Activated CD4-positive, alpha-beta T cell treated with anti-CD3 and anti-CD28 coated beads for 4 hours (primary cell): ENCODE results near the gene POLR1C.
"Not testable (repeated sequence)": the region's sequence is repeated elsewhere in the genome, so short reads cannot be mapped to it uniquely, and the experiment has no call there.

ENCODE experiments used
- DNase-seq, 2 donors: peaks; one replicate each; pipeline ENCODE4 v3.0.0-alpha.2; 2020

Gene POLR1C

DNA sequence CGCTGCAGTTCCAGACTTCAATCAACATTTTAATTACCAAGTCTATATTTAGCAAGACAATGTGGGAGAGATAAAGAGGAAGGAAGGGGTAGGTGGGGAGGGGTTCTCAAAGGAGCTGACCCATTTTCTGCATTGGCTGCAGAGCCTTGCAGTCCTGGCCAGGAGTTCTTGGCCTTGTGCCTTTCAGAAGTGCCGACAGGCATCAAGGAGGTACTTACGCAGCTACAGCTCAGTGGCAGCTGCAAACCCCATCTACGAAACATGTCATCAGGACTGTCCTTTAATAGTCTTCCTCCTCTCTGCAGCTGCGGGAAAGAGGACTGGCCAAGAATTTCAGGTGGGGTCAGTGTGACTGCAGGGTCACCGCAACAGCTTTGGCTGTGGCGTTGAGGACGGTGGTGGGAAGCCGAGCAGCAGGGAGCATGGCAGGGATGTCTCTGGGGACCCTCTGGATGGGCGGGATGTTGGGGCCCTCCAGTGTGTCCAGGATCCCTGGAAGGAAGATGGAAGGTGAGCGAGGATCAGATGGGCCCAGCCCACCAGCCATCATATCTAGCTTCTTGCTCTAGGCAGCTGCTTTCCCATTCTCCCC, 5.0 kb upstream of the POLR1C start:
- no peak for DNase-seq

DNA sequence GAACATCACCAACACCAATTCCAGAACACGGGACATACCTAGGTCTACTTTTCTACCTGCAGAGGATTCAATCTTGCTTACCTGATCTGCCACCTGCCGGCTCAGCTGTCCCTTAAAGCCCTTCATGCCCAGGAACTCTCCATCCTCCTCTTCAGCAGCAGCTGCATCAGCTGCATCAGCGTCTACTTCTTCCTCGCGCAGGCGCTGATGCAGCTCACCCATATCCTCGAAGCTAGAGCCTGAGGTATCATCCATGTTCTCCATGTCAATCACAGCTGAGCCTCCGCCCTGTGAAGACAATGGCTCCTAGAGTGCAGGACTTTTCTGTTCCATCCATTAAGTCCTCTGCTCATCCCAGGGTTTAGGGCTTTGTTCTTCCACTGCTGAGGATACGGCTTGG, 1.1 kb upstream of the POLR1C start:
- no peak for DNase-seq

- DNase-seq = no peak
Observed at GRCh38 chr6:43516367-43516696, 557 bp upstream of the POLR1C start.

GRCh38 chr6:43517505-43518357, 842 bp downstream of the POLR1C start:
- DNase-seq = no peak

DNA sequence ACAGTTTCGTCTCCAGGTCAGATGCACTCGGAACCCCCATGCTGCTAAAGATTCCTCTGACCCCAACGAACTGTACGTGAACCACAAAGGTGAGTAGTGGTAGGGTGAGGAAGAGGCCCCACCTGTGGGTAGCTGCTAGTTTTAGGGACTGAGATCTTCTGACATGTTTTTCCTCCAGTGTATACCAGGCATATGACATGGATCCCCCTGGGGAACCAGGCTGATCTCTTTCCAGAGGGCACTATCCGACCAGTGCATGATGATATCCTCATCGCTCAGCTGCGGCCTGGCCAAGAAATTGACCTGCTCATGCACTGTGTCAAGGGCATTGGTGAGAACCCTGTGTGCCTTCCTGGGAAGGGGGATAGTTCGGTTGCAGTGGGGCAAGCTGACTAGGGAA, 3.2 kb downstream of the POLR1C start:
- DNase-seq = no peak

DNA sequence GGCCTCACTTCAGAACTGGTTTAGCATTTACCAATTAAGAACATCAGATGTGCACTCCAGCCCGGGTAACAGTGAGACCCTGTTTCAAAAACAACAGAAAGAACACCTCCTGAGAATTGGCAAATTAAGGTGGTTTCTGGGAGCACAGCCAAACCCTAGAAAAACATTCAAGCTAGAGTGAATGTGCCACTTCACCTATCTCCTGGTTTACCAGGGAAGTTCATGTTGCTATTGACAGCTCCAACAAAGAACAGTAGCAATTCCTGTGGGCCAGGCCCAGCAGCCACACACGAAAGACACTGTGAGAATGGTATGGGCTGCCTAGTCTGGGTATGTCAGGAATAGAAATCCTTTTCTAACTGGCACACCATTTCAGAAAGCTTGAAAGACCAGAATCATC, 4.9 kb downstream of the POLR1C start:
- no peak for DNase-seq

DNA sequence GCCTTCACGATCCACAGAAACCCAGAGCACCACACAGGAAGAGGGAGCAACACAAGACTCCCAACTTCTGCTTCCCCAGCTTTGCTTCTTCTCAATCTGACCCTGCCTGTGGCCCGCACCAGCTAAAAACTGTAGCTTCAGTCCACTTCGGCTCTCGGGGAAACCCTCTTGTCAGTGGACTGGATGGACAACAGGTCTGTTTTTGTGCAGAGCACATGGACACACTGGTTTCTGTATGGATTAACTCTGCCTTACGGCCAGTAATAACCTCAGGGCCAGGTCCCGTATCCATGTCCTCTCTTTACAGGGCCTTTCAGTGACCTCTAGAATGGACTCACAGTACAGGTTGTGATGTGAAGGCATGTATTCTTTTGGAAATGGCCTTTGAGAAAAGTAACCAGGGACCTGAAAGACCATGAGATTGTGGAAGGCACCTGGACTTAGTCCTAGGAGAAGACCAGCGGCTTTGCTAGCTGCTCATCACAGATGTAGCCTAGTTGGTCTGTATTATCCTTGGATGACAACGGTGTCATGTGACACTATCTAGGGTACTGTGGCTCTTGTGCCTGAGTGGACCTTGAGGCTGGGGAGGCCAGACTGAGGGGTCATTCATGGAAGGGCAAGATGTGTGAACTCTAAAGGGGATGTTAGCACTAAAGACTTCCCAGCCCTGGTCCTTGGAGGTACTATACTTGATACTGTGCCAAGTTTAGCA, 5.8 kb downstream of the POLR1C start:
- no peak for DNase-seq

DNA sequence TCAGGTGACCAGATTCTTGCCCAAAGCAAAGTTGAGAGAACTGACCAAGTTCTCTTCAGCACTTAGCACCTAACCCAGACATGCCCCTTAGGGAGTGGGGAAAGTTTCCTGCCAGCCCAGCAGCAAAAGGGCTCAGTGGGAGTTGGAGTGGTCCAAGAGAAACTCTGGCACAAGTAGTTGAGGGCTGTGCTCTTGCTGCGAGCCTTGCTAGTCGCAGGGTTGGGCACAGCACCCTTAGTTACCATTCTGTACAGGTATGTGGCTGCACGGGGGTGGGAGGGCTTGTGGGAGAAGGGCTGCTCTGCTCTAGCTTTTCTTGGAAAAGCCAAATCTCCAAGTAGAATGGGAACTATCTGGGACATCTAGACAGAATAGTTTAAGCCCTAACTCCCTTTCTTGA, 6.4 kb downstream of the POLR1C start:
- DNase-seq = no peak

DNA sequence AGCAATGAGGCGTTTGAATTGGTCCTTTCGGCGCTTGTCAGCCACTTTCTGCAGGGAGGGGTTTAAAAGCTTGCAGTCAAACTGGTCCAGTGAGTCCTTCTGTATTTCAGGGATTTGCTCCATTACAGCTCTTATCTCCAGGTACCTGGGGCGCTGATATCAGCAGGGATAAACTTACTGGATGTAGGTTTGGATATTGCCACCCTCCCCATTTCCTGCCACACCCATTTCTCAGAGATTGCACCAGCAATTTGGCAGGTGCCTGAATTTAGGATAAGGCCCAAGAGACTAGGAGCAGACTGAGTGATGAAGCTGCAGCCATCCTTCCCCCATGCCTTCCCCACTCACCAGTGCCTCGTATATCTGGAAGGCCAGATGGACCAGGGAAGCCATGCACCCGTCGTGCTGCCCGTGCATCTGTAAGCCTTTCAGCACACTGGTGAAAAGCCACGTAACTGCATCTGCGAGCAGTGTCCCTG, 7.6 kb downstream of the POLR1C start:
- no peak for DNase-seq

DNA sequence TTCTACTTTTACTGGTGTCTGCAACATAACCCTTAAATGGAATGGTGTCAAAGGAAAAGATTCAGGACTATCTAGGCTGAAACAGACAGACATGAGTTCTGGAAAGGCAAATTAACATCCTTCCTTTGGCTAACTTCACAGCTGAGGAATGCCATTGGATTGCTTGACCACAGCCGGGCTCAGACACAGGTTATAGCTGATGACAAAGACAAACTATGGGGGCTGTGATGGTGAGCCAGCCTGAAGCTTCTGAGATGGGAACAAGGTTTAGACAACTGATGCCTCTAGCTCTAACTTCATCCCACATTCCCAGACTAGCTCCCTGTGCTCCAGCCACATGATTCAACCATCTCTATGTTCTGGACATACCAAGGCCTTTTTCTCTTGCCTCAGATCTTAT, 15.3 kb downstream of the POLR1C start:
- DNase-seq = no peak

DNA sequence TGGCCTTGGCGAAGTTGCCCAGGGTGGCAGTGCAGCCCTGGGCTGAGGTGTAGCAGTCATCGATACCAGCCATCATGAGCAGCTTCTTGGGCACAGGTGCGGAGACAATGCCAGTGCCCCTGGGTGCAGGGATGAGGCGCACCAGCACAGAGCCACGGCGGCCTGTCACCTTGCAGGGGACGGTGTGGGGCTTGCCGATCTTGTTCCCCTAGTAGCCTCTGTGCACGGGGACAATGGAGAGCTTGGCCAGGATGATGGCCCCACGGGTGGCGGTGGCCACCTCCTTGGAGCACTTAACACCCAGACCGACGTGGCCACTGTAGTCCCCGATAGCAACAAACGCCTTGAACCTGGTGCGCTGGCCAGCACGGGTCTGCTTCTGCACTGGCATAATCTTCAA, 22.1 kb downstream of the POLR1C start:
- DNase-seq = not testable (repeated sequence)

GRCh38 chr6:43539409-43539808, 22.5 kb downstream of the POLR1C start:
- not testable (repeated sequence) for DNase-seq

DNA sequence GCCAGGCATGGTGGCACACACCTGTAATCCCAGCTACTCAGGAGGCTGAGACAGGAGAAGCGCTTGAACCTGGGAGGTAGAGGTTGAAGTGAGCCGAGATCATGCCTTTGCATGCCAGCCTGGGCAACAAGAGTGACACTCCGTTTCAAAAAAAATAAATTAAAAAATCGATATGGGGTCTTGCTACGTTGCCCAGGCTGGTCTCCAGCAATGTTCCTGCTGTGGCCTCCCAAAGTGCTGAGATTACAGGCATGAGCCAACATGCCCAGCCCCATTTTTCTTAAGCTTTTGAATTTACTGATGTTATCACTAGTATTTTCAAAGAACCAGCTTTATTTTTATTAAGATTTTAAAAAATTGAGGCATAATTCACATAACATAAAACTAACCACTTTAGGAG, 23.6 kb downstream of the POLR1C start:
- DNase-seq = no peak

- no peak for DNase-seq
Observed at GRCh38 chr6:43541774-43542471, 25.0 kb downstream of the POLR1C start.

DNA sequence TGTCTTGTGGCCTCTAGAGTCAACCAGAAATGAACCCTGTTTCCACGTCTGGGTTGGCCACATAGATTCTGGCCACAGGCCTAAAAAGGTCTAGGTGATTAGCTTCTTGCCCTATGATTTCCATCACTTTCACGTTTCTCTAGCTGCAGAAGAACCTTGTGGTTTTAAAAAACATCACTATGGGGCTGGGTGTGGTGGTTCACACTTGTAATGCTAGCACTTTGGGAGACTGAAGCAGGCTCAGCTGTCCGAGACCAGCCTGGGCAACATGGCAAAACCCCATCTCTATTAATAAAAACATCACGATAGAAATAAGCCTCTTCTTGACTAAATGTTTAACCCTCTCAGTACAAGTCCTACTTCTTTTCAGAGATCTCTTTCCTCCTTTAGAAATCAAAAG, 27.6 kb downstream of the POLR1C start:
- no peak for DNase-seq

DNA sequence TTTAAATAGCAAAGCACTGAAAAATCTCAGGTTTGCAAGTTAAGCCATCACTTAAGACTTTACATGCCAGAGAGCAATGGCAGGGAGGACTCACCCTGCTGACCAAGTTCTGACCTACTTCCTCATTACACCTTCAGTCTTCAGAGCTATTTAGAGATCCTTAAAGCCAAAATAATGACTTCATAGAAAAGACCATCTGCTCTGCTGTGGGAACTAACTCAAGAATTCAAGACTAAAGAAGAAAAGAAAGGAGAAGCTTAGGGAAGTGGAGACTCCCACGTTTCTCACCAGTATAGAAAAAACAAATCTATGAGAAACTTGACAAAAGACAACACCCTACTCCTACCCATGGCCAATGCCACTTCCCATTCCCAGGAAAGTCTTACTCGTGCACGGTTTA, 30.3 kb downstream of the POLR1C start:
- no peak for DNase-seq

DNA sequence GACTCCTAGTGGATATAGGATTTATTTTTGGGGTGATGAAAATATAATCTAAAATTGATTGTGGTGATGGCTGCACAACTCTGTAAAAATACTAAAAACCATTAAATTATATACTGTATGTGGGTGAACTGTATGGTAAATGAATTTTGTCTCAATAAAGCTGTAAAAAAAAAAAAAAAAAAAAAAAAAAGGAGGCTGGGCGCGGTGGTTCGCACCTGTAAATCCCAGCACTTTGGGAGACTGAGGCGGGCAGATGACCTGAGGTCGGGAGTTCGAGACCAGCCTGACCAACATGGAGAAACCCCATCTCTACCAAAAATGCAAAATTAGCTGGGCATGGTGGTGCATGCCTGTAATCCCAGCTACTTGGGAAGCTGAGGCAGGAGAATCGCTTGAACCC, 40.7 kb downstream of the POLR1C start:
- not testable (repeated sequence) for DNase-seq

GRCh38 chr6:43559328-43559727, 42.4 kb downstream of the POLR1C start:
- DNase-seq = no peak

DNA sequence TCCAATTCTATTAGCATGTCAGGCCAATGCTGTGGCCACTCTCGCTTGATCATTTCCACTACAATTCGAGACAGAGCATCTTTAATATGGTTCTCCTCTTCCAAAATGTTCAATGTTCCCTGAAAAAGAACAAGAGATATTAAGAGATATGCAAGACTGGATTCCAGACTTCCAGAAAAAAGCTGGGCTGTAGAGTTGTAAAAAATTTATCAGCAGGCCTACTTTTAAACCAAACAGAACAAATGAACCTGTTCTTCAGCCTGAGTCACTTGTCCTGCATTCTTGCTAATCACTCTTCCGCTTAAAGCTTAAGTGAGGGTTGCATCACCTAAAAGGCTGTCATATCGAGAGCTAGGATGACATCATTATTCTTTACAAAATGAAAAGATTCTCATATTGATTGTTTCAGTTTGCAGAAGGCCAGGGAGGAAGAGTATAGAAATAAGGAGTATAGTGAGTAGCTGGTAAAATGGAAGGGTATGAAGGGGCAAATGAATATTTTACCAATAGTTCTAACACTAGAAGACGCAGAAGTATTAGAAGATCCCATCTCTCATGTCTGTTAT, 54.1 kb downstream of the POLR1C start:
- DNase-seq = no peak
